IMR-90 (cell line): ENCODE data around the gene GRK5. TPM values are rescaled to one million over a fixed set of nuclear protein-coding genes. Genes with fewer than 3 reads are reported as not detected.

Experiments used
- ATAC-seq: fragments of 200-7000 bp; cut with Tn5 transposase; 2 replicates; pipeline ENCODE4 v1.9.1; 2020; ENCODE audit warnings: low read depth, mild to moderate bottlenecking, moderate library complexity
- BruUV-seq: library from RNA; stranded (reverse); fragments of 400-500 nt; replicated peaks from 2 replicates; lab custom pipeline; 2021; lab: Mats Ljungman, UMichigan
- CTCF ChIA-PET: fragments of 300-600 bp; formaldehyde crosslinking; extraction: SDS; loops from one replicate; lab custom pipeline; 2021; ENCODE audit warnings: antibody characterized with exemption; lab: Yijun Ruan, JAX
- POLR2A ChIA-PET: fragments of 300-600 bp; sonication (Branson Sonifier 250); formaldehyde crosslinking; loops from one replicate; lab custom pipeline; 2022; ENCODE audit warnings: antibody characterized with exemption; ENCODE audit not compliant: unreplicated experiment; lab: Charles Lee
- DNase-seq: peaks from one replicate; pipeline ENCODE4 v3.0.0; 2013
- H2AFZ ChIP-seq: replicated peaks from 2 replicates; pipeline ENCODE3; 2013; ENCODE audit warnings: low read length, mild to moderate bottlenecking; ENCODE audit not compliant: poor library complexity
- H2AK5ac ChIP-seq: 2 replicates; pipeline ENCODE4 v1.6.1; 2013; ENCODE audit warnings: low read depth, low read length, inconsistent platforms
- H2AK9ac ChIP-seq: replicated peaks from 2 replicates; pipeline ENCODE3; 2013; ENCODE audit warnings: mild to moderate bottlenecking, low read depth, low read length, moderate library complexity; ENCODE audit not compliant: poor library complexity
- H2BK120ac ChIP-seq: 2 replicates; pipeline ENCODE4 v1.6.1; 2013; ENCODE audit warnings: low read depth, low read length, inconsistent platforms
- H2BK15ac ChIP-seq: 3 replicates; pipeline ENCODE4 v1.6.1; 2013; ENCODE audit warnings: low read depth, low read length, inconsistent platforms
- H2BK20ac ChIP-seq: 2 replicates; pipeline ENCODE4 v1.6.1; 2013; ENCODE audit warnings: low read depth, mild to moderate bottlenecking, inconsistent platforms, low read length, moderate library complexity
- H2BK5ac ChIP-seq: 2 replicates; pipeline ENCODE4 v1.6.1; 2013; ENCODE audit warnings: mild to moderate bottlenecking, low read depth, low read length, inconsistent platforms; ENCODE audit not compliant: poor library complexity, severe bottlenecking
- H3K14ac ChIP-seq: replicated peaks from 2 replicates; pipeline ENCODE4 v1.6.1; 2013; ENCODE audit warnings: low read depth, low read length, inconsistent platforms
- H3K18ac ChIP-seq: 2 replicates; pipeline ENCODE4 v1.6.1; 2013; ENCODE audit warnings: low read depth, low read length, control low read depth
- H3K23ac ChIP-seq: 2 replicates; pipeline ENCODE4 v1.6.1; 2013; ENCODE audit warnings: low read depth, low read length, inconsistent platforms
- H3K27ac ChIP-seq: 2 replicates; pipeline ENCODE4 v1.5.1; 2013; ENCODE audit warnings: mild to moderate bottlenecking, control low read depth, low read length; ENCODE audit not compliant: insufficient read depth
- H3K27me3 ChIP-seq: 2 replicates; pipeline ENCODE4 v1.6.1; 2013; ENCODE audit warnings: low read length; ENCODE audit not compliant: control insufficient read depth, insufficient read depth
- H3K36me3 ChIP-seq: 2 replicates; pipeline ENCODE4 v1.6.1; 2013; ENCODE audit warnings: low read length, mixed read lengths; ENCODE audit not compliant: control insufficient read depth, insufficient read depth
- H3K4ac ChIP-seq: 2 replicates; pipeline ENCODE4 v1.6.1; 2013; ENCODE audit warnings: low read depth, low read length, inconsistent platforms
- H3K4me1 ChIP-seq: 2 replicates; pipeline ENCODE4 v1.6.1; 2013; ENCODE audit warnings: low read length, mixed read lengths; ENCODE audit not compliant: control insufficient read depth, insufficient read depth
- H3K4me2 ChIP-seq: 2 replicates; pipeline ENCODE4 v1.6.1; 2013; ENCODE audit warnings: low read depth, mild to moderate bottlenecking, control low read depth, low read length, moderate library complexity
- H3K4me3 ChIP-seq: 2 replicates; pipeline ENCODE4 v1.5.1; 2013; ENCODE audit warnings: low read depth, mild to moderate bottlenecking, control low read depth, low read length, moderate library complexity; ENCODE audit not compliant: insufficient read depth
- H3K56ac ChIP-seq: 2 replicates; pipeline ENCODE4 v1.6.1; 2013; ENCODE audit warnings: low read length, inconsistent platforms; ENCODE audit not compliant: insufficient read depth; ENCODE audit errors: extremely low read depth
- H3K79me1 ChIP-seq, 2 experiments: 2 replicates each; pipeline ENCODE4 v1.6.1; 2013; ENCODE audit warnings: low read length in 2 of 2, inconsistent platforms in 1 of 2, low read depth in 1 of 2
- H3K9ac ChIP-seq: 2 replicates; pipeline ENCODE4 v1.6.1; 2013; ENCODE audit warnings: low read depth, low read length, control low read depth
- H3K9me1 ChIP-seq: 2 replicates; pipeline ENCODE4 v1.6.1; 2013; ENCODE audit warnings: low read length, inconsistent platforms; ENCODE audit not compliant: insufficient read depth
- H3K9me3 ChIP-seq: 2 replicates; pipeline ENCODE4 v1.6.1; 2013; ENCODE audit warnings: low read length; ENCODE audit not compliant: control insufficient read depth, insufficient read depth
- H4K20me1 ChIP-seq: 2 replicates; pipeline ENCODE4 v1.6.1; 2013; ENCODE audit warnings: low read length, inconsistent platforms; ENCODE audit not compliant: insufficient read depth
- H4K5ac ChIP-seq: 2 replicates; pipeline ENCODE4 v1.6.1; 2013; ENCODE audit warnings: mild to moderate bottlenecking, low read depth, low read length, control low read depth
- H4K8ac ChIP-seq, 2 experiments: 2 replicates each; pipeline ENCODE4 v1.6.1; 2013; ENCODE audit warnings: low read depth in 2 of 2, low read length in 2 of 2, control low read depth in 1 of 2, inconsistent platforms in 1 of 2
- H4K91ac ChIP-seq: 2 replicates; pipeline ENCODE4 v1.6.1; 2013; ENCODE audit warnings: low read depth, low read length, inconsistent platforms; ENCODE audit not compliant: insufficient read depth
- CHD1 ChIP-seq: IDR thresholded peaks from 2 replicates; pipeline ENCODE4 v1.6.1; 2012; ENCODE audit warnings: low read depth, low read length, improper control_type of control experiment
- MAFK ChIP-seq: IDR thresholded peaks from 2 replicates; pipeline ENCODE4 v1.6.1; 2012; ENCODE audit warnings: low read depth, low read length, improper control_type of control experiment
- NFE2L2 ChIP-seq: fragments of 150-350 bp; IDR thresholded peaks from 2 replicates; pipeline ENCODE4 v1.6.1; 2016; ENCODE audit warnings: low read depth, mild to moderate bottlenecking, low read length
- WGBS, 2 experiments: methylation state at CpG; one replicate each; pipeline versions ENCODE4 v1.1.5 to v1.1.7; 2013; ENCODE audit warnings: missing lambda C conversion rate in 2 of 2; ENCODE audit not compliant: insufficient read length in 1 of 2; ENCODE audit errors: extremely low coverage in 2 of 2; 5-methylcytosine and 5-hydroxymethylcytosine counted together
- dilution Hi-C: fragments of 300-500 bp; cut with HindIII; formaldehyde crosslinking; loops from one replicate; pipeline ENCODE4 v1.14.3; 2018; ENCODE audit warnings: low sequenced_read_pairs; ENCODE audit not compliant: unreplicated experiment
- in situ Hi-C: fragments of 300-500 bp; cut with MboI; formaldehyde crosslinking; loops from 3 replicates; pipeline ENCODE4 v1.14.3; 2019; ENCODE audit warnings: low sequenced_read_pairs, inconsistent platforms, mixed read lengths
- intact Hi-C: fragments of 100-400 bp; cut with micrococcal nuclease; formaldehyde crosslinking; loops from 2 replicates; pipeline ENCODE4 v1.10.0; 2022
- polyA plus RNA-seq, 3 experiments: library from polyadenylated mRNA; depleted of rRNA; stranded (reverse); fragments of >200 nt; gene quantifications; 2 replicates each; pipeline ENCODE4 v1.2.3, GENCODE V29; 2012; ENCODE audit warnings: low replicate concordance in 1 of 3
- total RNA-seq: library from RNA; depleted of rRNA; stranded (reverse); fragments of >200 nt; gene quantifications from 2 replicates; pipeline ENCODE4 v1.2.3, GENCODE V29; 2012

Gene GRK5
- total and polyA plus RNA-seq, 2 of the 4 experiments (the other 2 are of a cell fraction), result 12.9 to 16.3 TPM

DNA sequence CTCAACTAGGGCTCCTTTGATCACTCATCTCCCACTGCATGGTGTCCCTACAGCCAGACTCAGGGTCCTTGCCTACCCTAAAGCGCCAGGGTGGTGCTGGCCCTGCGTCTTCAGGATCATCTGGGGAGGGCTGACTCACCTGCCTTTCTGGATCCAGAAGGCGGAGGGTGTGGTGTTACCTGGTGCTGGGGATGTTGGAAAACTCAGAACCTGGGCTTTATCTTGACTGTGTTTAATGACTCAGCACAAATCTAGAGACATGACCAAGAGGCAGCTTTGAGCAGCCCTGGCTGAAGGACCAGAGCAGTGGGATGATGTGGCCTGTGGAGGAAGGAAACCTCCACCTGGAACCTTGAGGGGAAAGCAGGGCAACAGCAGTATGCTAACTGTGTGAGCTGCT, 96.5 kb downstream of the GRK5 start:
- no peak overlapping the region for H2BK15ac ChIP-seq
- no peak overlapping the region for H4K5ac ChIP-seq
- peak overlapping the region; percentile 12; the same call in 1 of the 2 replicates for H2BK20ac ChIP-seq
- ATAC-seq, result no peak
- H2AK5ac ChIP-seq, result no peak overlapping the region
- no peak overlapping the region for H3K4me3 ChIP-seq
- H3K27me3 ChIP-seq, result no peaks in the 10 kb centered on the region
- H2AK9ac ChIP-seq, result no peak overlapping the region
- H3K36me3 ChIP-seq, result peaks cover 12% of the 10 kb centered on the region
- DNase-seq, result no peak
- no peak overlapping the region for H3K23ac ChIP-seq
- H3K4ac ChIP-seq, result peak overlapping the region; percentile 2; the same call in 1 of the 2 replicates
- dilution Hi-C loops, result no loop called here
- no TSS peak for BruUV-seq
- no peak overlapping the region for H3K9ac ChIP-seq
- no peak overlapping the region for H3K56ac ChIP-seq
- H3K27ac ChIP-seq, result no peak overlapping the region
- H3K18ac ChIP-seq, result no peak overlapping the region
- peaks cover 99% of the 10 kb centered on the region for H4K20me1 ChIP-seq
- TF ChIP-seq CHD1 (no peak), MAFK (peak; percentile 81), NFE2L2 (peak; percentile 92)
- H3K9me1 ChIP-seq, result peaks cover 35% of the 10 kb centered on the region
- no peak overlapping the region for H3K14ac ChIP-seq
- peaks cover 26% of the 10 kb centered on the region for H3K4me1 ChIP-seq
- no peak overlapping the region for H3K4me2 ChIP-seq
- H2BK5ac ChIP-seq, result no peak overlapping the region
- intact Hi-C loops, result no loop called here
- no CpG with 5 or more reads among the region's 3 CpGs for WGBS, 2 experiments
- H3K9me3 ChIP-seq, result no peaks in the 10 kb centered on the region
- H2BK120ac ChIP-seq, result no peak overlapping the region
- CTCF ChIA-PET, result no interaction called here
- H2AFZ ChIP-seq, result no peak overlapping the region
- no peak overlapping the region for H4K8ac ChIP-seq
- in situ Hi-C loops, result no loop called here
- POLR2A ChIA-PET, result no interaction called here
- H4K91ac ChIP-seq, result no peak overlapping the region
- peaks cover 39 to 95% of the 10 kb centered on the region in 2 experiments; a peak in 3 of 4 replicates for H3K79me1 ChIP-seq
